Measurements from ENCODE around the gene TACC2.
"Not testable (repeated sequence)": the region's sequence is repeated elsewhere in the genome, so short reads cannot be mapped to it uniquely, and the experiment has no call there.

TACC2 gene

DNA sequence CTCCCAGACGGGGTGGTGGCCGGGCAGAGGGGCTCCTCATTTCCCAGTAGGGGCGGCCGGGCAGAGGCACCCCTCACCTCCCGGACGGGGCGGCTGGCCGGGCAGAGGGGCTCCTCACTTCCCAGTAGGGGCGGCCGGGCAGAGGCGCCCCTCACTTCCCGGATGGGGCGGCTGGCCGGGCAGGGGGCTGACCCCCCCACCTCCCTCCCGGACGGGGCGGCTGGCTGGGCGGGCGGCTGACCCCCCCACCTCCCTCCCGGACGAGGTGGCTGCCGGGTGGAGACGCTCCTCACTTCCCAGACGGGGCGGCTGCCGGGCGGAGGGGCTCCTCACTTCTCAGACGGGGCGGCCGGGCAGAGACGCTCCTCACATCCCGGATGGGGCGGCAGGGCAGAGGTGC lies 214.2 kb downstream of the TACC2 start:
- H2BK12ac ChIP-seq (ENCODE audit: low read length in 2 of 2); H4K91ac ChIP-seq (ENCODE audit: low read length); H2BK15ac ChIP-seq (ENCODE audit: low read depth, poor library complexity, severe bottlenecking); H3K4ac ChIP-seq (ENCODE audit: low read depth in 1 of 2, low read length in 2 of 2); H2BK120ac ChIP-seq (ENCODE audit: low read depth, low read length); H2AK5ac ChIP-seq (ENCODE audit: low read length, severe bottlenecking); H2BK5ac ChIP-seq (ENCODE audit: low read depth, low read length, poor library complexity, severe bottlenecking); H3K18ac ChIP-seq (ENCODE audit: low read depth in 1 of 2, low read length in 2 of 2); H4K8ac ChIP-seq (ENCODE audit: low read length); H3K27ac ChIP-seq (ENCODE audit: low read length, poor library complexity, severe bottlenecking); H3K4me2 ChIP-seq (ENCODE audit: low read length, poor library complexity, severe bottlenecking); DNase-seq; H3K23ac ChIP-seq (ENCODE audit: low read length in 2 of 2); H3K4me3 ChIP-seq (ENCODE audit: insufficient read depth in 1 of 2, low read depth in 1 of 2, low read length in 2 of 2); H2AFZ ChIP-seq (ENCODE audit: low read depth, low read length); H3K27me3 ChIP-seq (ENCODE audit: control insufficient read depth in 1 of 2, insufficient read depth in 1 of 2, low read length in 2 of 2); H3K9me3 ChIP-seq (ENCODE audit: control insufficient read depth, low read length); H3K4me1 ChIP-seq (ENCODE audit: control insufficient read depth, insufficient read depth, low read depth, low read length); H3K14ac ChIP-seq (ENCODE audit: low read length in 2 of 2); H3K9ac ChIP-seq (ENCODE audit: low read length): not testable (repeated sequence)
- Histone ChIP-seq H3K79me1 (replicated peaks; ENCODE audit: low read length, poor library complexity, severe bottlenecking) (peaks cover 35% of the 10 kb centered on the region), H3K36me3 (ENCODE audit: control insufficient read depth in 1 of 2, insufficient read depth in 2 of 2, low read depth in 1 of 2, low read length in 2 of 2) (peaks cover 5 to 38% of the 10 kb centered on the region in 2 experiments)
- 96% methylated on average over 17 of the region's 33 CpGs for WGBS

DNA sequence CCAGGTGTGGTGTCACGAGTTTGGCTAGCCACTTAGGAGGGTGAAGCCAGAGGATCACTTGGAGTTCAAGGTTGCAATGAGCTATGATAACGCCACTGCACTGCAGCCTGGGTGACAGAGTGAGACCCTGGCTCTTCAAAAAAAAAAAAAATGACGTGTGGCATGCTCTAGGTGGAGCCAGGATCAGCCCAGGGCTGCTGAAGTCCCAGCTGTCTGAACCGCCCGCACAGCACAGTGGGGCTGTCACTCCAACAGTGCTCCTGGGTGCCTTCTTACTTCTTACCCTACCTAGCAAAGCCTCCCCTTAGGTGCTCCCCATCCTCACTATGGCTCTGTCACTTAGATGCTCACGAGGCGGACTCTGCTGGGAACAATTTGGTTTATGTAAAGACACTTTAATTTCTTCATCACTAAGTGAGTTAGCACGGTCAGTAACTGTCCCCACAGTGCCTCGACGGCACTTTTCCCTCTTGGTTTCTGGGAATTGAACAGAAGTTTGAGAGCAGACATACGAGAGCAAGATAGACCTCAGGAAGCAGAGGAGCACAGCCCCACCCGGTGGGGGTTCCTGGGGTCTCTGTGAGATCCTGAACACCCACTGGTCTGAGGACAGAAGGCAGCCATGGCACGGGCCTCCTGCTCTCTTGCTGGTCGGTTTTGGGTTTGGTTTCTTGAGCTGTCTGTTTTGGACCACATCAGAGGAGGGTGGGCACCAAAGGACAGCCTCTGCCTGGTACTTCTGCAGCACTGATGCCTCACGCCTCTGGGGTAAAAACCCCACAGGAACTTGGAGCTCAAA lies 215.9 kb downstream of the TACC2 start:
- Histone ChIP-seq H3K4me2 (ENCODE audit: low read length, poor library complexity, severe bottlenecking) (no peak overlapping the region), H2BK15ac (ENCODE audit: low read depth, poor library complexity, severe bottlenecking) (no peak overlapping the region), H2AFZ (ENCODE audit: low read depth, low read length) (no peak overlapping the region), H3K27me3 (ENCODE audit: control insufficient read depth in 1 of 2, insufficient read depth in 1 of 2, low read length in 2 of 2) (no peaks in the 10 kb centered on the region), H3K18ac (ENCODE audit: low read depth in 1 of 2, low read length in 2 of 2) (no peak overlapping the region), H3K4me1 (ENCODE audit: control insufficient read depth, insufficient read depth, low read depth, low read length) (peaks cover 8% of the 10 kb centered on the region), H3K36me3 (ENCODE audit: control insufficient read depth in 1 of 2, insufficient read depth in 2 of 2, low read depth in 1 of 2, low read length in 2 of 2) (peaks cover 5 to 22% of the 10 kb centered on the region in 2 experiments), H2AK5ac (ENCODE audit: low read length, severe bottlenecking) (no peak overlapping the region), H4K8ac (ENCODE audit: low read length) (no peak overlapping the region), H3K4ac (ENCODE audit: low read depth in 1 of 2, low read length in 2 of 2) (no peak overlapping the region), H3K27ac (ENCODE audit: low read length, poor library complexity, severe bottlenecking) (no peak overlapping the region), H2BK120ac (ENCODE audit: low read depth, low read length) (no peak overlapping the region), H3K14ac (ENCODE audit: low read length in 2 of 2) (no peak overlapping the region), H3K9me3 (ENCODE audit: control insufficient read depth, low read length) (no peaks in the 10 kb centered on the region), H3K9ac (ENCODE audit: low read length) (no peak overlapping the region), H2BK5ac (ENCODE audit: low read depth, low read length, poor library complexity, severe bottlenecking) (no peak overlapping the region), H4K91ac (ENCODE audit: low read length) (no peak overlapping the region), H3K4me3 (ENCODE audit: insufficient read depth in 1 of 2, low read depth in 1 of 2, low read length in 2 of 2) (no peak overlapping the region), H3K23ac (ENCODE audit: low read length in 2 of 2) (no peak overlapping the region), H2BK12ac (ENCODE audit: low read length in 2 of 2) (no peak overlapping the region), H3K79me1 (replicated peaks; ENCODE audit: low read length, poor library complexity, severe bottlenecking) (peaks cover 29% of the 10 kb centered on the region)
- DNase-seq: no peak
- WGBS: 95% methylated on average over 14 of the region's 15 CpGs

GRCh38 chr10:122206471-122207065 lies 217.6 kb downstream of the TACC2 start:
- H3K14ac ChIP-seq (ENCODE audit: low read length in 2 of 2): no peak overlapping the region
- no peak overlapping the region for H2BK15ac ChIP-seq (ENCODE audit: low read depth, poor library complexity, severe bottlenecking)
- H3K36me3 ChIP-seq (ENCODE audit: control insufficient read depth in 1 of 2, insufficient read depth in 2 of 2, low read depth in 1 of 2, low read length in 2 of 2): peaks cover 9 to 19% of the 10 kb centered on the region in 2 experiments
- no peak overlapping the region for H4K91ac ChIP-seq (ENCODE audit: low read length)
- H4K8ac ChIP-seq (ENCODE audit: low read length): no peak overlapping the region
- DNase-seq: no peak
- H3K4me3 ChIP-seq (ENCODE audit: insufficient read depth in 1 of 2, low read depth in 1 of 2, low read length in 2 of 2): no peak overlapping the region
- no peak overlapping the region for H3K27ac ChIP-seq (ENCODE audit: low read length, poor library complexity, severe bottlenecking)
- H3K9ac ChIP-seq (ENCODE audit: low read length): no peak overlapping the region
- no peak overlapping the region for H2AFZ ChIP-seq (ENCODE audit: low read depth, low read length)
- H3K23ac ChIP-seq (ENCODE audit: low read length in 2 of 2): no peak overlapping the region
- H3K79me1 ChIP-seq (replicated peaks; ENCODE audit: low read length, poor library complexity, severe bottlenecking): peaks cover 36% of the 10 kb centered on the region
- H2BK12ac ChIP-seq (ENCODE audit: low read length in 2 of 2): no peak overlapping the region
- H3K9me3 ChIP-seq (ENCODE audit: control insufficient read depth, low read length): no peaks in the 10 kb centered on the region
- WGBS: 93% methylated on average over 6 of the region's 6 CpGs
- no peak overlapping the region for H3K4ac ChIP-seq (ENCODE audit: low read depth in 1 of 2, low read length in 2 of 2)
- peaks cover 8% of the 10 kb centered on the region for H3K4me1 ChIP-seq (ENCODE audit: control insufficient read depth, insufficient read depth, low read depth, low read length)
- no peak overlapping the region for H2AK5ac ChIP-seq (ENCODE audit: low read length, severe bottlenecking)
- no peak overlapping the region for H2BK120ac ChIP-seq (ENCODE audit: low read depth, low read length)
- no peak overlapping the region for H3K4me2 ChIP-seq (ENCODE audit: low read length, poor library complexity, severe bottlenecking)
- H3K18ac ChIP-seq (ENCODE audit: low read depth in 1 of 2, low read length in 2 of 2): peak overlapping the region in 1 of 2 experiments; percentile 11
- H3K27me3 ChIP-seq (ENCODE audit: control insufficient read depth in 1 of 2, insufficient read depth in 1 of 2, low read length in 2 of 2): no peaks in the 10 kb centered on the region
- no peak overlapping the region for H2BK5ac ChIP-seq (ENCODE audit: low read depth, low read length, poor library complexity, severe bottlenecking)

GRCh38 chr10:122207163-122207562 lies 218.2 kb downstream of the TACC2 start:
- H3K4ac ChIP-seq (ENCODE audit: low read depth in 1 of 2, low read length in 2 of 2): no peak overlapping the region
- DNase-seq: no peak
- no peak overlapping the region for H3K14ac ChIP-seq (ENCODE audit: low read length in 2 of 2)
- no peak overlapping the region for H2AFZ ChIP-seq (ENCODE audit: low read depth, low read length)
- peak overlapping the region in 1 of 2 experiments; percentile 37 for H2BK12ac ChIP-seq (ENCODE audit: low read length in 2 of 2)
- H2BK15ac ChIP-seq (ENCODE audit: low read depth, poor library complexity, severe bottlenecking): no peak overlapping the region
- no peak overlapping the region for H3K4me2 ChIP-seq (ENCODE audit: low read length, poor library complexity, severe bottlenecking)
- H2BK5ac ChIP-seq (ENCODE audit: low read depth, low read length, poor library complexity, severe bottlenecking): no peak overlapping the region
- H4K91ac ChIP-seq (ENCODE audit: low read length): no peak overlapping the region
- peaks cover 8% of the 10 kb centered on the region for H3K4me1 ChIP-seq (ENCODE audit: control insufficient read depth, insufficient read depth, low read depth, low read length)
- H3K79me1 ChIP-seq (replicated peaks; ENCODE audit: low read length, poor library complexity, severe bottlenecking): peaks cover 38% of the 10 kb centered on the region
- H3K23ac ChIP-seq (ENCODE audit: low read length in 2 of 2): no peak overlapping the region
- H3K36me3 ChIP-seq (ENCODE audit: control insufficient read depth in 1 of 2, insufficient read depth in 2 of 2, low read depth in 1 of 2, low read length in 2 of 2): peaks cover 13 to 20% of the 10 kb centered on the region in 2 experiments
- H3K27me3 ChIP-seq (ENCODE audit: control insufficient read depth in 1 of 2, insufficient read depth in 1 of 2, low read length in 2 of 2): no peaks in the 10 kb centered on the region
- H3K18ac ChIP-seq (ENCODE audit: low read depth in 1 of 2, low read length in 2 of 2): peak overlapping the region in 1 of 2 experiments; percentile 30
- H4K8ac ChIP-seq (ENCODE audit: low read length): no peak overlapping the region
- 92% methylated on average over 6 of the region's 6 CpGs for WGBS
- H3K27ac ChIP-seq (ENCODE audit: low read length, poor library complexity, severe bottlenecking): no peak overlapping the region
- H3K9me3 ChIP-seq (ENCODE audit: control insufficient read depth, low read length): no peaks in the 10 kb centered on the region
- no peak overlapping the region for H2AK5ac ChIP-seq (ENCODE audit: low read length, severe bottlenecking)
- H2BK120ac ChIP-seq (ENCODE audit: low read depth, low read length): no peak overlapping the region
- H3K4me3 ChIP-seq (ENCODE audit: insufficient read depth in 1 of 2, low read depth in 1 of 2, low read length in 2 of 2): no peak overlapping the region
- H3K9ac ChIP-seq (ENCODE audit: low read length): no peak overlapping the region

Data from mesenchymal stem cell (in vitro differentiated cells and primary cell).